ENCODE data around the gene EVA1A. TPM values are rescaled to one million over a fixed set of nuclear protein-coding genes. Genes with fewer than 3 reads are reported as not detected.

The EVA1A gene
- total and polyA plus RNA-seq, 2 of the 8 experiments (the other 6 are each of a cell fraction or from before 2014, with no cell fraction given), result 2.4 to 4.3 TPM

DNA sequence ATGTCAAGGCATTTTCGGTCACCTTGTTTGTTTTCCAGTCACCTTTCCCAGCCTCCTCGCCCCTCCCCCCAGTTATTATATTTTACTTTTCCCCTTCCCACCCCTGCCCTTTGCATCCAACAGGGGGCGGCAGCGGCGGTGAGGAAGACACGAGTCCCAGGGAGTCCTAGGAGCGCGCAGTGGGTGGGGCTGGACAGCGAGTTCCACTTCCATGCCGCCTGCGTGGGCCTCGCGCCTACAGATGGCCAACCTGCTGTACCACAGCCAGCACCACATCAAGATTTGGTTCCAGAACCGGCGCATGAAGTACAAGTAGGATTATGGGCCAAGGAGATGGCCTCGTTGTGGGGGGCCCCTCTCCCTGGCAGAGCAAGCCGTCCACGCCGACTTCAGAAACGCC, 37.2 kb upstream of the EVA1A start:
- H2BK5ac ChIP-seq (ENCODE audit: low read depth, low read length), result no peak overlapping the region
- H2BK15ac ChIP-seq (ENCODE audit: low read length), result no peak overlapping the region
- ChIA-PET POLR2A (ENCODE audit: partially characterized antibody) (no interaction called here), CTCF (ENCODE audit: partially characterized antibody) (interaction anchor here (1.0 to 3.3 kb wide), 4 partner anchors 11 to 132 kb away, joined by 3 to 22 read pairs (median 14); no protein-coding TSS in a partner anchor)
- H3K36me3 ChIP-seq (ENCODE audit: control insufficient read depth in 2 of 4, insufficient read depth in 4 of 4, low read length in 3 of 4), result no peaks in the 10 kb centered on the region; a peak in 1 of 8 replicates
- no peaks in the 10 kb centered on the region for H4K20me1 ChIP-seq (replicated peaks in 1 of 2; ENCODE audit: control insufficient read depth in 1 of 2, insufficient read depth in 2 of 2, low read length in 2 of 2)
- no peaks in the 10 kb centered on the region for H3K9me3 ChIP-seq (ENCODE audit: insufficient read depth in 2 of 2, low read depth in 1 of 2, low read length in 1 of 2)
- H3K79me2 ChIP-seq (ENCODE audit: control insufficient read depth in 1 of 2, insufficient read depth in 2 of 2, low read length in 2 of 2), result no peaks in the 10 kb centered on the region
- no peak overlapping the region for H3K4me3 ChIP-seq (ENCODE audit: extremely low read depth in 1 of 4, insufficient read depth in 2 of 4, low read depth in 3 of 4, low read length in 4 of 4)
- DNase-seq (ENCODE audit: low read depth in 1 of 2, low spot score in 2 of 2) (no peak), FAIRE-seq (no peak)
- H3K4ac ChIP-seq (replicated peaks; ENCODE audit: insufficient read length, low read depth, low read length), result no peak overlapping the region
- no peaks in the 10 kb centered on the region for H3K27me3 ChIP-seq (replicated peaks in 1 of 4; ENCODE audit: control insufficient read depth in 3 of 4, extremely low read depth in 1 of 4, insufficient read depth in 3 of 4, low read length in 3 of 4)
- no peak overlapping the region for H4K8ac ChIP-seq (ENCODE audit: extremely low read depth, insufficient read depth, low read length)
- no peak overlapping the region for H3K14ac ChIP-seq (ENCODE audit: insufficient read length)
- no peak overlapping the region for H2BK120ac ChIP-seq (replicated peaks; ENCODE audit: low read depth, low read length)
- no peak overlapping the region for H2BK20ac ChIP-seq (ENCODE audit: low read length)
- no peak overlapping the region for H3K4me2 ChIP-seq (ENCODE audit: insufficient read depth in 1 of 2, low read depth in 2 of 2, low read length in 2 of 2)
- no peak overlapping the region for H4K5ac ChIP-seq (ENCODE audit: insufficient read length, low read depth, low read length)
- H4K91ac ChIP-seq (replicated peaks; ENCODE audit: insufficient read length, low read length), result no peak overlapping the region
- no peak overlapping the region for H2BK12ac ChIP-seq (ENCODE audit: low read depth, low read length)
- H3K18ac ChIP-seq (ENCODE audit: extremely low read depth, low read length), result no peak overlapping the region
- H3K56ac ChIP-seq (replicated peaks; ENCODE audit: insufficient read length, low read depth, low read length), result no peak overlapping the region
- no peak overlapping the region for H3K27ac ChIP-seq (ENCODE audit: low read depth, low read length)
- H2AK5ac ChIP-seq (ENCODE audit: low read depth, low read length), result no peak overlapping the region
- no peak overlapping the region for H3K9ac ChIP-seq (replicated peaks in 1 of 4; ENCODE audit: extremely low read depth in 1 of 4, low read depth in 3 of 4, low read length in 3 of 4)
- no peaks in the 10 kb centered on the region for H3K23me2 ChIP-seq (ENCODE audit: low read depth, low read length)
- no peaks in the 10 kb centered on the region for H3K79me1 ChIP-seq (ENCODE audit: low read depth, low read length)
- H2AFZ ChIP-seq (ENCODE audit: low read length), result 0 out of 2 replicates have a peak overlapping the region, but pooled peaks have one; percentile 88
- no peaks in the 10 kb centered on the region for H3K4me1 ChIP-seq (replicated peaks in 1 of 4; ENCODE audit: control insufficient read depth in 3 of 4, insufficient read depth in 4 of 4, low read length in 3 of 4)
- WGBS, 2 experiments (ENCODE audit: extremely low coverage in 1 of 2, insufficient coverage in 1 of 2, insufficient read length in 1 of 2, insufficient replicate concordance in 2 of 2, low coverage in 1 of 2, low lambda C conversion rate in 2 of 2, missing lambda C conversion rate in 1 of 2), result 87% methylated on average over 19 of the region's 20 CpGs; no CpG with 5 or more reads in 1 of the 2 experiments
- no peak overlapping the region for H3K23ac ChIP-seq (ENCODE audit: insufficient read length)
- TF ChIP-seq E2F6 (IDR thresholded peaks at IDR 0.05), result no peak
- TF ChIP-seq, protein P1, sequence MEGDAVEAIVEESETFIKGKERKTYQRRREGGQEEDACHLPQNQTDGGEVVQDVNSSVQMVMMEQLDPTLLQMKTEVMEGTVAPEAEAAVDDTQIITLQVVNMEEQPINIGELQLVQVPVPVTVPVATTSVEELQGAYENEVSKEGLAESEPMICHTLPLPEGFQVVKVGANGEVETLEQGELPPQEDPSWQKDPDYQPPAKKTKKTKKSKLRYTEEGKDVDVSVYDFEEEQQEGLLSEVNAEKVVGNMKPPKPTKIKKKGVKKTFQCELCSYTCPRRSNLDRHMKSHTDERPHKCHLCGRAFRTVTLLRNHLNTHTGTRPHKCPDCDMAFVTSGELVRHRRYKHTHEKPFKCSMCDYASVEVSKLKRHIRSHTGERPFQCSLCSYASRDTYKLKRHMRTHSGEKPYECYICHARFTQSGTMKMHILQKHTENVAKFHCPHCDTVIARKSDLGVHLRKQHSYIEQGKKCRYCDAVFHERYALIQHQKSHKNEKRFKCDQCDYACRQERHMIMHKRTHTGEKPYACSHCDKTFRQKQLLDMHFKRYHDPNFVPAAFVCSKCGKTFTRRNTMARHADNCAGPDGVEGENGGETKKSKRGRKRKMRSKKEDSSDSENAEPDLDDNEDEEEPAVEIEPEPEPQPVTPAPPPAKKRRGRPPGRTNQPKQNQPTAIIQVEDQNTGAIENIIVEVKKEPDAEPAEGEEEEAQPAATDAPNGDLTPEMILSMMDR (IDR thresholded peaks at IDR 0.05; ENCODE audit: control extremely low read depth in 1 of 3, insufficient read depth in 1 of 3, low read depth in 1 of 3, low read length in 3 of 3), result peak in 2 of 3 experiments; percentile 11 to 35; a peak in 2 of 4 replicates

Measured in H1 (cell line).